Stomach (tissue), 19 donors: ENCODE measurements around the gene MAP2K2. TPM values are rescaled to one million over a fixed set of nuclear protein-coding genes. Genes with fewer than 3 reads are reported as not detected.

Experiments
- DNase-seq, 2 donors: peaks; one replicate each; pipeline versions ENCODE4 v3.0.0 to v3.0.0-alpha.2; 2013 to 2019
- H3K27ac ChIP-seq, 5 donors: fragments of 200-600 bp in 4 of 5; sonication (generic) in 4 of 5; one replicate each; pipeline ENCODE4 v1.5.1; 2013 to 2019; ENCODE audit warnings: mild to moderate bottlenecking in 1 of 5, moderate library complexity in 1 of 5
- H3K27me3 ChIP-seq, 3 donors: fragments of 200-600 bp; sonication (generic); one replicate each; pipeline ENCODE4 v1.5.1; 2017 to 2019; ENCODE audit warnings: mixed run types in 1 of 3
- H3K36me3 ChIP-seq, 4 donors: fragments of 200-600 bp; sonication (generic); 1 replicate in 3 of 4; 2 replicates in 1 of 4; pipeline ENCODE4 v1.5.1; 2016 to 2019
- H3K4me1 ChIP-seq, 4 donors: fragments of 200-600 bp; sonication (generic); one replicate each; pipeline ENCODE4 v1.5.1; 2016 to 2019
- H3K4me3 ChIP-seq, 4 donors: fragments of 200-600 bp; sonication (generic) in 3 of 4; one replicate each; pipeline ENCODE4 v1.5.1; 2016 to 2019; ENCODE audit warnings: mild to moderate bottlenecking in 1 of 4
- H3K9me3 ChIP-seq, 4 donors: fragments of 200-600 bp; sonication (generic); one replicate each; pipeline ENCODE4 v1.5.1; 2016 to 2019
- EP300 ChIP-seq: sonication (generic); formaldehyde crosslinking; IDR thresholded peaks from one replicate; pipeline ENCODE4 v1.6.1; 2017; ENCODE audit warnings: antibody characterized with exemption
- POLR2A ChIP-seq, 4 donors: fragments of 450-650 bp; IDR thresholded peaks; one replicate each; pipeline ENCODE4 v1.6.1; 2016; ENCODE audit warnings: antibody characterized with exemption in 4 of 4, control low read depth in 2 of 4, mild to moderate bottlenecking in 1 of 4, moderate library complexity in 1 of 4
- POLR2AphosphoS5 ChIP-seq, 3 donors: sonication (generic); formaldehyde crosslinking; IDR thresholded peaks; one replicate each; pipeline ENCODE4 v1.6.1; 2016; ENCODE audit warnings: antibody characterized with exemption in 3 of 3
- WGBS, 5 donors: extraction: QIAGEN DNeasy Blood & Tissue Kit in 3 of 5; methylation state at CpG; one replicate each; pipeline versions ENCODE4 v1.1.5 to v1.1.7; 2013 to 2018; 5-methylcytosine and 5-hydroxymethylcytosine counted together
- intact Hi-C: fragments of 100-400 bp; cut with DNase I; formaldehyde crosslinking; loops from one replicate; pipeline ENCODE4 v1.15.1; 2023; ENCODE audit warnings: low total_unique reads
- long read RNA-seq, 10 donors: transcript quantifications; one replicate each; lab custom pipeline, GENCODE V29; 2026
- polyA plus RNA-seq, 3 donors: library from polyadenylated mRNA; stranded (reverse); fragments of 200-250 nt; gene quantifications; one replicate each; pipeline ENCODE4 v1.2.3, GENCODE V29; 2013
- total RNA-seq, 5 donors: library from RNA; depleted of rRNA; stranded (reverse); fragments of >200 nt; gene quantifications; one replicate each; pipeline versions ENCODE4 v1.1.0 to v1.2.3, GENCODE V29; 2014 to 2016
- TF ChIP-seq, protein P1 (sequence below), 7 experiments: fragments of 450-650 bp in 4 of 7; fragments of 200-600 bp in 3 of 7; sonication (generic) in 3 of 7; IDR thresholded peaks; one replicate each; pipeline ENCODE4 v1.5.1; 2016 to 2019; ENCODE audit warnings: antibody characterized with exemption in 7 of 7, control low read depth in 2 of 7, mild to moderate bottlenecking in 1 of 7
- donor health status: healthy with polysubstance abuse.
- donor health status: Bipolar disorder and iron deficiency.
- donor health status: healthy.

MAP2K2 gene
- total RNA-seq (100 to 1,000 TPM in 1 of 5 donors, 10 to 100 TPM in 4; 53.4 to 447 (median 84.3) TPM), polyA plus RNA-seq (100 to 1,000 TPM; 137 to 162 (median 147) TPM)
- long read RNA-seq, donor 1, transcript MAP2K2-201 (11 exons, 1,734 nt) = major isoform, 17 of 18 reads
- long read RNA-seq, donor 1, partial matches to known transcripts = 0 of 18 reads
- long read RNA-seq, donor 1, other reads (novel, unspliced or antisense) = 0 of 18 reads
- long read RNA-seq, donor 2, transcript MAP2K2-201 (11 exons, 1,734 nt) = major isoform, 23 of 24 reads
- long read RNA-seq, donor 2, partial matches to known transcripts = 0 of 24 reads
- long read RNA-seq, donor 2, other reads (novel, unspliced or antisense) = 0 of 24 reads
- long read RNA-seq, donor 3, transcript MAP2K2-201 (11 exons, 1,734 nt) = major isoform, 16 of 16 reads
- long read RNA-seq, donor 3, partial matches to known transcripts = 0 of 16 reads
- long read RNA-seq, donor 3, other reads (novel, unspliced or antisense) = 0 of 16 reads
- long read RNA-seq, donor 4, partial matches to known transcripts = 0 of 3 reads
- long read RNA-seq, donor 4, other reads (novel, unspliced or antisense) = 0 of 3 reads
- long read RNA-seq, donor 5, transcript MAP2K2-201 (11 exons, 1,734 nt) = major isoform, 27 of 35 reads
- long read RNA-seq, donor 5, partial matches to known transcripts = 7 of 35 reads
- long read RNA-seq, donor 5, other reads (novel, unspliced or antisense) = 0 of 35 reads
- long read RNA-seq, donor 6, transcript MAP2K2-201 (11 exons, 1,734 nt) = major isoform, 50 of 52 reads
- long read RNA-seq, donor 6, partial matches to known transcripts = 0 of 52 reads
- long read RNA-seq, donor 6, other reads (novel, unspliced or antisense) = 0 of 52 reads
- long read RNA-seq, donor 7, transcript MAP2K2-201 (11 exons, 1,734 nt) = major isoform, 20 of 35 reads
- long read RNA-seq, donor 7, partial matches to known transcripts = 13 of 35 reads
- long read RNA-seq, donor 7, other reads (novel, unspliced or antisense) = 0 of 35 reads
- long read RNA-seq, donor 8, transcript MAP2K2-201 (11 exons, 1,734 nt) = major isoform, 24 of 26 reads
- long read RNA-seq, donor 8, partial matches to known transcripts = 0 of 26 reads
- long read RNA-seq, donor 8, other reads (novel, unspliced or antisense) = 0 of 26 reads
- long read RNA-seq, donor 9, transcript MAP2K2-201 (11 exons, 1,734 nt) = major isoform, 10 of 10 reads
- long read RNA-seq, donor 9, partial matches to known transcripts = 0 of 10 reads
- long read RNA-seq, donor 9, other reads (novel, unspliced or antisense) = 0 of 10 reads
- long read RNA-seq, donor 10, transcript MAP2K2-201 (11 exons, 1,734 nt) = major isoform, 10 of 10 reads
- long read RNA-seq, donor 10, partial matches to known transcripts = 0 of 10 reads
- long read RNA-seq, donor 10, other reads (novel, unspliced or antisense) = 0 of 10 reads

DNA sequence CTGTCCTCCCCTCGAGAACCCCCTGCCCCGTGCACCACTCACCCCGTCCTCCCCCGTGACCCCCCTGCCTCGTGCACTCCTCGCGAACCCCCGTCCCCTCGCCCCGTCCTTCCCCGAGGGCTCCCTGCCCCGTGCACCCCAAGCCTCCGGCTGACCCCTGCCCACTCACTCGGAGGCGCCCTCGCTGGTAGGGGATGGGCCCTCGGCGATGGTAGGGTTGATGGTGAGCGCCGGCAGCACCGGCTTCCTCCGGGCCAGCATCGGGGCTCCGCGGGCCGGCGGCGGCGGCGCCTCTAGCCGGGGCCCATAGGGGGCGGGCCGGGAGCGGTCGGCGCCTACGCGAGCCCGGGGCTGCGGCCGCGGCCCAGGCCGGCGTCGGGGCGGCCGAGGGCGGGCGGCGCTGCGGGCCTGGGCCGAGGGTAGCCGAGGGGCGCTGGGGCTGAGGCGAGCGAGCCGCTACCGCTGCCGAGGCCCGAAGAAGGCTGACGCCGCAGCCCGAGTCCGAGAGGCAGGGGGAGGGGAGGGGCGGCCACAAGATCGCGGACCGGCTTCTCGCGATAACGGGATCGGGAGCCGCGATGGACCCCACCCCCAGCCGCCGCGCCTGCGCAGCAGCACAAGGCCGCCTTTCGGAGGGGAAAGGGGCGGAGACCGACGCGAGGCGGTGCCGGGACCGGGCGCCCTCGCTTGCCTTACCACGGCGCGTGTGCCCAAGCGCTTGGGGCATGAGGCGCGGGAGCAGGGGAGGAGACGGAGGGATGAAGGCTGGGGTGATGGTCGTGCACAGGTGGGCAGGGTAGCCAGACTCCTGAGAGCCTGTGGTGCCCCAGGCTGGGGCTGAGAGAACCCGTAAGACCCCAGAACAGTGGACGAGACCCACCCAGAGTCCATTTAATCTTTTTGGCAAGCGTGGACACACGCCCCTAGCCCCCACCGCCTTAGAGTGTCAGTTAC lies at the start of gene MAP2K2:
MAP2K2 (minus strand) TSS at position 508 of the 954 bp plus-strand sequence; CDS start at position 261, 247 bp downstream.
- peak within 1 kb of the TSS; percentile 87 to 97 (median 88) for H3K4me3 ChIP-seq
- peaks cover 0 to 20% (median 10%) of the 10 kb centered on the region in 4 donors for H3K36me3 ChIP-seq
- intact Hi-C loops = no loop called here
- no peaks in the 10 kb centered on the region for H3K9me3 ChIP-seq
- peak; percentile 96 to 98 for DNase-seq
- peaks cover 15 to 39% (median 36%) of the 10 kb centered on the region in 4 donors for H3K4me1 ChIP-seq
- 1 to 3% (median 1%) methylated on average over 43 to 102 of the region's 102 CpGs for WGBS, 5 donors
- TF ChIP-seq POLR2AphosphoS5 (IDR thresholded peaks at IDR 0.05) (peak; percentile 40 to 95 (median 81)), POLR2A (IDR thresholded peaks at IDR 0.05) (no peak), EP300 (no peak)
- TF ChIP-seq, protein P1, sequence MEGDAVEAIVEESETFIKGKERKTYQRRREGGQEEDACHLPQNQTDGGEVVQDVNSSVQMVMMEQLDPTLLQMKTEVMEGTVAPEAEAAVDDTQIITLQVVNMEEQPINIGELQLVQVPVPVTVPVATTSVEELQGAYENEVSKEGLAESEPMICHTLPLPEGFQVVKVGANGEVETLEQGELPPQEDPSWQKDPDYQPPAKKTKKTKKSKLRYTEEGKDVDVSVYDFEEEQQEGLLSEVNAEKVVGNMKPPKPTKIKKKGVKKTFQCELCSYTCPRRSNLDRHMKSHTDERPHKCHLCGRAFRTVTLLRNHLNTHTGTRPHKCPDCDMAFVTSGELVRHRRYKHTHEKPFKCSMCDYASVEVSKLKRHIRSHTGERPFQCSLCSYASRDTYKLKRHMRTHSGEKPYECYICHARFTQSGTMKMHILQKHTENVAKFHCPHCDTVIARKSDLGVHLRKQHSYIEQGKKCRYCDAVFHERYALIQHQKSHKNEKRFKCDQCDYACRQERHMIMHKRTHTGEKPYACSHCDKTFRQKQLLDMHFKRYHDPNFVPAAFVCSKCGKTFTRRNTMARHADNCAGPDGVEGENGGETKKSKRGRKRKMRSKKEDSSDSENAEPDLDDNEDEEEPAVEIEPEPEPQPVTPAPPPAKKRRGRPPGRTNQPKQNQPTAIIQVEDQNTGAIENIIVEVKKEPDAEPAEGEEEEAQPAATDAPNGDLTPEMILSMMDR (IDR thresholded peaks at IDR 0.05) = peak in 1 of 7 experiments; percentile 31
- peak within 1 kb of the TSS; percentile 47 to 87 (median 78) for H3K27ac ChIP-seq
- H3K27me3 ChIP-seq = no peaks in the 10 kb centered on the region

DNA sequence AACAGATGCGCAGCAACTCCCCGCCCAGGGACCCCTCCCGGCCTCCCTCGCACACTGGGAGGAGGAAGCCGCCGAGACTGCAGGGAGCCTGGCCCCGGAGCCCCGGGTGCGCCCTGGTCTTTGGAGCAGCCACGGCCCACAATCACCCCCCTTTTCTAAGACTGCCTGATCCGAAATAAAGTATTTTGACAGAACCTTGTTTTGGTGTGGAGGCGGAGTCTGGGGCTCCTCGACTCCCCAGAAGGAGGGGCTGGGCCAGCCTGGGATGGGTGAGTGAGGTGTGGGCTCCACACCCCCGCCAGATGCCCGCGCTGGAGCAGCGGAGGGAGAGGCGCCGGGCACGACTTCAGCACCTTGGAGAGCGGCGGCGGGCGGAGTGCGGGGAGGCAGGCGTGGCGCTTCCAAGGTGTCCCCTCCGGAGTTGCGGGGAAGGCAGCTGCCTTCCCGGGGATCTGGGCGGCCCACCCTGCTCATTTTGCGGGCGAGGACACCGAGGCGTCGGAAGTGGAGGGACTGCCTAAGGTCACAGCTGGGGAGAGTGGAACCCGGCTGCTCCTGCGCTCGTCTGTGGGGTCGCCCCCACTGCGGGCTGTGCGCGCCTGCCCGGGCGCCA lies 49.0 kb upstream of the MAP2K2 start:
- Histone ChIP-seq H3K4me1 (peaks cover 5 to 17% (median 8%) of the 10 kb centered on the region in 4 donors), H3K27ac (no peak overlapping the region), H3K4me3 (no peak overlapping the region), H3K27me3 (peaks cover 0 to 48% (median 10%) of the 10 kb centered on the region in 3 donors), H3K9me3 (no peaks in the 10 kb centered on the region), H3K36me3 (peaks cover 12 to 41% (median 37%) of the 10 kb centered on the region in 4 donors)
- DNase-seq = peak; percentile 59 to 88
- WGBS, 5 donors = 5 to 14% (median 7%) methylated on average over 16 to 45 of the region's 45 CpGs
- intact Hi-C loops = no loop called here
- TF ChIP-seq, protein P1 (IDR thresholded peaks at IDR 0.05) = no peak
- TF ChIP-seq POLR2A (IDR thresholded peaks at IDR 0.05) (no peak), EP300 (no peak), POLR2AphosphoS5 (IDR thresholded peaks at IDR 0.05) (no peak)

DNA sequence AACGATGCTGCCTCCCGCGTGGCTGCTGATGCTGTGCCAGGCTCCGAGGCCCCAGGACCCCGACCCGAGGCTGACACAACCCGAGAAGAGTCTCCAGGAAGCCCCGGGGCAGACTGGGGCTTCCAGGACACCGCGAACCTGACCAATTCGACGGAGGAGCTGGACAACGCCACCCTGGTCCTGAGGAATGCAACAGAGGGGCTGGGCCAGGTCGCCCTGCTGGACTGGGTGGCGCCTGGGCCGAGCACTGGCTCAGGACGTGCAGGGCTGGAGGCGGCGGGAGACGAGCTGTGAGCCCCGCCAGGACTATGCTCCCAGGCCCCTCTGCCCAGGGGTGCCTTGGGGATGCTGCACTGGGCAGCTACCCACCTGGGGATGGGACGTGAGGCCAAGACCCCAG lies 47.8 kb upstream of the MAP2K2 start:
- H3K36me3 ChIP-seq = peaks cover 8 to 28% (median 24%) of the 10 kb centered on the region in 4 donors
- 57 to 83% (median 62%) methylated on average over 1 to 22 of the region's 22 CpGs for WGBS, 5 donors
- no peak overlapping the region for H3K27ac ChIP-seq
- H3K27me3 ChIP-seq = peaks cover 0 to 60% (median 14%) of the 10 kb centered on the region in 3 donors
- intact Hi-C loops = no loop called here
- TF ChIP-seq, protein P1 (IDR thresholded peaks at IDR 0.05) = no peak
- TF ChIP-seq POLR2A (IDR thresholded peaks at IDR 0.05) (no peak), EP300 (no peak), POLR2AphosphoS5 (IDR thresholded peaks at IDR 0.05) (no peak)
- H3K9me3 ChIP-seq = no peaks in the 10 kb centered on the region
- DNase-seq = no peak
- H3K4me1 ChIP-seq = peaks cover 5 to 17% (median 8%) of the 10 kb centered on the region in 4 donors
- H3K4me3 ChIP-seq = no peak overlapping the region
